OCI-LY1 (cell line): ENCODE results near the gene ELMO1.

ENCODE experiments used
- CTCF ChIP-seq: fragments of 200-600 bp; sonication (generic), shearing (Covaris generic); IDR thresholded peaks from 2 replicates; pipeline ENCODE4 v1.5.1; 2017; ENCODE audit warnings: mild to moderate bottlenecking, antibody characterized with exemption, low read length, moderate library complexity, mixed read lengths
- EZH2 ChIP-seq: fragments of 200-600 bp; sonication (generic), shearing (Covaris generic); IDR thresholded peaks from 2 replicates; pipeline ENCODE4 v1.8.0; 2017; ENCODE audit warnings: borderline replicate concordance, mixed run types, mild to moderate bottlenecking, antibody characterized with exemption, low read length, moderate library complexity, mixed read lengths

GRCh38 chr7:36967387-36967786 is 481.3 kb downstream of the ELMO1 start:
- peak; percentile 97 for TF ChIP-seq CTCF
- TF ChIP-seq EZH2 = no peak
